H1 (cell line): Measurements from ENCODE around the gene GEMIN7. TPM values are rescaled to one million over a fixed set of nuclear protein-coding genes. Genes with fewer than 3 reads are reported as not detected.
A peak's percentile ranks its signal among the peaks of the same experiment; 100 is the strongest.

Experiments used
- CTCF ChIA-PET: fragments of 300-600 bp; sonication (Branson Sonifier 250); formaldehyde crosslinking; loops from one replicate; lab custom pipeline; 2021; ENCODE audit not compliant: partially characterized antibody; lab: Charles Lee
- POLR2A ChIA-PET: fragments of 300-600 bp; sonication (Branson Sonifier 250); formaldehyde crosslinking; loops from one replicate; lab custom pipeline; 2021; ENCODE audit warnings: inconsistent platforms; ENCODE audit not compliant: partially characterized antibody; lab: Charles Lee
- DNase-seq, 2 experiments: peaks; one replicate each; pipeline versions ENCODE4 v3.0.0 to v3.0.0-alpha.2; 2010 to 2022; ENCODE audit warnings: low spot score in 2 of 2, low read depth in 1 of 2, mixed read lengths in 1 of 2
- FAIRE-seq: peaks from 2 replicates; lab custom pipeline; 2011; peaks lifted over from hg19 to GRCh38; lab: Jason Lieb, UNC
- H2AFZ ChIP-seq: 2 replicates; pipeline ENCODE4 v1.8.1; 2012; ENCODE audit warnings: low read length, inconsistent platforms
- H2AK5ac ChIP-seq: 2 replicates; pipeline ENCODE4 v1.6.1; 2013; ENCODE audit warnings: low read depth, low read length
- H2BK120ac ChIP-seq: replicated peaks from 2 replicates; pipeline ENCODE3; 2013; ENCODE audit warnings: low read depth, low read length, inconsistent platforms
- H2BK12ac ChIP-seq: 2 replicates; pipeline ENCODE4 v1.6.1; 2013; ENCODE audit warnings: low read depth, low read length
- H2BK15ac ChIP-seq: 2 replicates; pipeline ENCODE4 v1.6.1; 2013; ENCODE audit warnings: low read length
- H2BK20ac ChIP-seq: 2 replicates; pipeline ENCODE4 v1.6.1; 2013; ENCODE audit warnings: low read length
- H2BK5ac ChIP-seq: 2 replicates; pipeline ENCODE4 v1.6.1; 2013; ENCODE audit warnings: low read depth, low read length
- H3K14ac ChIP-seq: 2 replicates; pipeline ENCODE4 v1.6.1; 2013; ENCODE audit warnings: inconsistent platforms; ENCODE audit not compliant: insufficient read length
- H3K18ac ChIP-seq: 2 replicates; pipeline ENCODE4 v1.6.1; 2013; ENCODE audit warnings: low read length; ENCODE audit errors: extremely low read depth
- H3K23ac ChIP-seq: 2 replicates; pipeline ENCODE4 v1.6.1; 2013; ENCODE audit warnings: inconsistent platforms; ENCODE audit not compliant: insufficient read length
- H3K23me2 ChIP-seq: 2 replicates; pipeline ENCODE4 v1.6.1; 2013; ENCODE audit warnings: low read depth, low read length
- H3K27ac ChIP-seq: 2 replicates; pipeline ENCODE4 v1.6.1; 2011; ENCODE audit warnings: low read depth, low read length, inconsistent platforms
- H3K27me3 ChIP-seq, 4 experiments: replicated peaks in 1 of 4; 1 replicate in 1 of 4; 2 replicates in 3 of 4; pipeline versions ENCODE4 v1.6.1 to v1.8.1; 2011 to 2013; ENCODE audit warnings: low read length in 3 of 4, mild to moderate bottlenecking in 3 of 4, inconsistent platforms in 2 of 4, mixed read lengths in 2 of 4, moderate library complexity in 1 of 4; ENCODE audit not compliant: control insufficient read depth in 3 of 4, insufficient read depth in 3 of 4; ENCODE audit errors: extremely low read depth in 1 of 4
- H3K36me3 ChIP-seq, 4 experiments: 2 replicates each; pipeline versions ENCODE4 v1.6.1 to v1.8.1; 2011 to 2013; ENCODE audit warnings: mild to moderate bottlenecking in 4 of 4, low read length in 3 of 4, moderate library complexity in 2 of 4, control low read depth in 1 of 4, inconsistent platforms in 1 of 4; ENCODE audit not compliant: insufficient read depth in 4 of 4, control insufficient read depth in 2 of 4
- H3K4ac ChIP-seq: replicated peaks from 2 replicates; pipeline ENCODE3; 2013; ENCODE audit warnings: low read length, low read depth, mixed read lengths, inconsistent platforms; ENCODE audit not compliant: insufficient read length
- H3K4me1 ChIP-seq, 4 experiments: replicated peaks in 1 of 4; 1 replicate in 1 of 4; 2 replicates in 3 of 4; pipeline versions ENCODE4 v1.6.1 to v1.8.1; 2011 to 2013; ENCODE audit warnings: low read length in 3 of 4, inconsistent platforms in 2 of 4, mixed read lengths in 1 of 4; ENCODE audit not compliant: insufficient read depth in 4 of 4, control insufficient read depth in 3 of 4
- H3K4me2 ChIP-seq, 2 experiments: 2 replicates each; pipeline versions ENCODE4 v1.6.1 to v1.8.1; 2011 to 2013; ENCODE audit warnings: low read depth in 2 of 2, low read length in 2 of 2, control low read depth in 1 of 2, inconsistent platforms in 1 of 2, mild to moderate bottlenecking in 1 of 2; ENCODE audit not compliant: insufficient read depth in 1 of 2
- H3K4me3 ChIP-seq, 4 experiments: fragments of 200-600, 300-600 bp in 1 of 4; sonication (generic), shearing (Covaris generic), sonication (Bioruptor Twin) in 1 of 4; 2 replicates each; pipeline versions ENCODE4 v1.5.1 to v1.8.1; 2011 to 2016; ENCODE audit warnings: low read length in 4 of 4, low read depth in 3 of 4, control low read depth in 2 of 4, inconsistent platforms in 2 of 4, mild to moderate bottlenecking in 2 of 4, mixed read lengths in 1 of 4, moderate library complexity in 1 of 4; ENCODE audit not compliant: insufficient read depth in 2 of 4; ENCODE audit errors: extremely low read depth in 1 of 4
- H3K56ac ChIP-seq: replicated peaks from 2 replicates; pipeline ENCODE3; 2013; ENCODE audit warnings: low read depth, mild to moderate bottlenecking, mixed read lengths, low read length, inconsistent platforms; ENCODE audit not compliant: insufficient read length
- H3K79me1 ChIP-seq: 2 replicates; pipeline ENCODE4 v1.6.1; 2013; ENCODE audit warnings: low read depth, low read length, control low read depth
- H3K79me2 ChIP-seq, 2 experiments: 2 replicates each; pipeline versions ENCODE4 v1.6.1 to v1.8.1; 2012 to 2013; ENCODE audit warnings: low read length in 2 of 2, mild to moderate bottlenecking in 2 of 2, inconsistent platforms in 1 of 2; ENCODE audit not compliant: insufficient read depth in 2 of 2, control insufficient read depth in 1 of 2
- H3K9ac ChIP-seq, 4 experiments: replicated peaks in 1 of 4; 1 replicate in 1 of 4; 2 replicates in 3 of 4; pipeline versions ENCODE4 v1.6.1 to v1.8.1; 2011 to 2013; ENCODE audit warnings: low read depth in 3 of 4, low read length in 3 of 4, control low read depth in 2 of 4, mild to moderate bottlenecking in 2 of 4, moderate library complexity in 2 of 4, inconsistent platforms in 1 of 4; ENCODE audit errors: extremely low read depth in 1 of 4
- H3K9me3 ChIP-seq, 2 experiments: 2 replicates each; pipeline versions ENCODE4 v1.6.1 to v1.8.1; 2012 to 2013; ENCODE audit warnings: mild to moderate bottlenecking in 2 of 2, moderate library complexity in 2 of 2, control low read depth in 1 of 2, inconsistent platforms in 1 of 2, low read depth in 1 of 2, low read length in 1 of 2, mixed read lengths in 1 of 2; ENCODE audit not compliant: insufficient read depth in 2 of 2
- H4K20me1 ChIP-seq, 2 experiments: replicated peaks in 1 of 2; 2 replicates each; pipeline versions ENCODE3 to v1.8.1; 2011 to 2013; ENCODE audit warnings: inconsistent platforms in 2 of 2, low read length in 2 of 2, mild to moderate bottlenecking in 1 of 2; ENCODE audit not compliant: insufficient read depth in 2 of 2, control insufficient read depth in 1 of 2
- H4K5ac ChIP-seq: 2 replicates; pipeline ENCODE4 v1.6.1; 2013; ENCODE audit warnings: low read length, low read depth, mixed read lengths, inconsistent platforms; ENCODE audit not compliant: insufficient read length
- H4K8ac ChIP-seq: 2 replicates; pipeline ENCODE4 v1.8.0; 2013; ENCODE audit warnings: mild to moderate bottlenecking, moderate library complexity, low read length, inconsistent platforms; ENCODE audit not compliant: insufficient read depth; ENCODE audit errors: extremely low read depth
- H4K91ac ChIP-seq: replicated peaks from 2 replicates; pipeline ENCODE3; 2013; ENCODE audit warnings: low read length, mixed read lengths, inconsistent platforms; ENCODE audit not compliant: insufficient read length
- HDAC2 ChIP-seq, 2 experiments: fragments of 300-600 bp in 1 of 2; sonication (generic) in 1 of 2; IDR thresholded peaks; 2 replicates each; pipeline ENCODE4 v1.6.1; 2011 to 2012; ENCODE audit warnings: low read depth in 2 of 2, low read length in 2 of 2, mild to moderate bottlenecking in 2 of 2, moderate library complexity in 2 of 2, borderline replicate concordance in 1 of 2, inconsistent platforms in 1 of 2
- POLR2AphosphoS5 ChIP-seq: IDR thresholded peaks from 2 replicates; pipeline ENCODE4 v1.6.1; 2011; ENCODE audit warnings: low read depth, low read length
- whole genome bisulfite sequencing, 2 experiments: shearing (Covaris generic) in 1 of 2; methylation state at CpG; one replicate each; pipeline versions ENCODE4 v1.1.6 to v1.1.7; 2013 to 2015; ENCODE audit warnings: low lambda C conversion rate in 2 of 2, mixed read lengths in 2 of 2, inconsistent platforms in 1 of 2, low coverage in 1 of 2, missing lambda C conversion rate in 1 of 2; ENCODE audit not compliant: insufficient replicate concordance in 2 of 2, insufficient coverage in 1 of 2, insufficient read length in 1 of 2; ENCODE audit errors: extremely low coverage in 1 of 2, missing lambda C conversion rate in 1 of 2; 5-methylcytosine and 5-hydroxymethylcytosine counted together
- polyA plus RNA-seq, 7 experiments: library from polyadenylated mRNA; depleted of rRNA in 3 of 7; stranded (reverse) in 5 of 7; unstranded in 2 of 7; fragments of >200 nt in 5 of 7; fragments of 200-250 nt in 2 of 7; gene quantifications; 1 replicate in 5 of 7; 2 replicates in 1 of 7; 4 replicates in 1 of 7; pipeline versions ENCODE4 v1.2.1 to v1.2.3, GENCODE V29; 2011 to 2013; ENCODE audit warnings: missing spikeins in 2 of 7, mixed read lengths in 2 of 7
- total RNA-seq: library from RNA; stranded (reverse); fragmentation: NEBNext Ultra II Directional; extraction: Animal tissue kit (Norgen Biotek cat#: 25700); gene quantifications from 2 replicates; pipeline ENCODE4 v1.2.1, GENCODE V29; 2021

The GEMIN7 gene
- total and polyA plus RNA-seq, 2 of the 8 experiments (the other 6 are each of a cell fraction or from before 2014, with no cell fraction given): 48.0 to 91.6 TPM

DNA sequence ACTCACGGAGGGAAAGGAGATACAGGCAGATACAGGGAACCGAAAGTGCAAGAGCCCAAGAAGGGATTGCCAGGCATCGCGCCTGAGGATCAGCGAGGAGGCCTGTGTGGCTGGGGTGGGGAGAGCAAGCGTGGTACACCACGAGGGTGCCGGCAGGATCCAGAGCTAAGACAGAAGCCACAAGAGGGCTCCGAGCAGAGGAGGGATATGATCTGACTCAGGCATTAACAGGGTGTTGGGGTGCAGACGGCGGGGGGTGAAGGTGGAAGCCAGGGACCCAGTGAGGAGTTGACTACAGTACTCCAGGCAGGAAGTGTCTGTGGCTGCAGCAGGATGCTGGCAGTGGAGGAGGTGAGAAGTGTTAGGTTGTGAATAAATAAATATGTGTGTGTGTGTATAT lies 8.5 kb downstream of the GEMIN7 start:
- Histone ChIP-seq H2BK15ac (no peak overlapping the region), H3K9me3 (no peaks in the 10 kb centered on the region), H3K4me3 (no peak overlapping the region), H3K9ac (no peak overlapping the region; a peak in 1 of 7 replicates), H2BK20ac (no peak overlapping the region), H3K27ac (no peak overlapping the region), H4K5ac (no peak overlapping the region), H3K79me2 (peaks cover 0 to 29% of the 10 kb centered on the region in 2 experiments; a peak in 3 of 4 replicates), H4K8ac (no peak overlapping the region), H4K91ac (no peak overlapping the region), H3K36me3 (peaks cover 4 to 26% (median 5%) of the 10 kb centered on the region in 4 experiments; a peak in 5 of 8 replicates), H2AFZ (no peak overlapping the region), H4K20me1 (peaks cover 0 to 5% of the 10 kb centered on the region in 2 experiments), H3K4me2 (no peak overlapping the region), H2BK5ac (no peak overlapping the region; the same call in 1 of the 2 replicates), H2BK120ac (no peak overlapping the region), H3K18ac (no peak overlapping the region), H3K23ac (no peak overlapping the region), H3K4ac (no peak overlapping the region), H3K23me2 (peaks cover 10% of the 10 kb centered on the region), H3K56ac (no peak overlapping the region), H3K14ac (no peak overlapping the region), H2AK5ac (no peak overlapping the region), H2BK12ac (no peak overlapping the region), H3K79me1 (peaks cover 4% of the 10 kb centered on the region), H3K4me1 (peaks cover 2 to 12% (median 7%) of the 10 kb centered on the region in 4 experiments; a peak in 6 of 7 replicates), H3K27me3 (no peaks in the 10 kb centered on the region)
- 91% methylated on average over 11 of the region's 11 CpGs; no CpG with 5 or more reads in 1 of the 2 experiments for WGBS, 2 experiments
- FAIRE-seq: no peak
- ChIA-PET CTCF (interaction anchor here (1.2 to 2.7 kb wide), 3 partner anchors 9 to 49 kb away, joined by 3 to 13 read pairs (median 4); partner anchors contain the start of genes CLASRP and GEMIN7), POLR2A (interaction anchor here (0.6 to 1.7 kb wide), 12 partner anchors 9 to 379 kb away, joined by 3 to 5 read pairs (median 3); partner anchors contain the start of genes GEMIN7 and ZNF296)
- DNase-seq: no peak
- TF ChIP-seq HDAC2 (IDR thresholded peaks at IDR 0.05; ENCODE audit: borderline replicate concordance in 1 of 2, low read depth in 2 of 2, low read length in 2 of 2): no peak
- TF ChIP-seq POLR2AphosphoS5: peak; percentile 36; the same call in 1 of the 2 replicates
